ENCODE results near the gene NRIP3. TPM values are rescaled to one million over a fixed set of nuclear protein-coding genes. Genes with fewer than 3 reads are reported as not detected.
A peak's percentile ranks its signal among the peaks of the same experiment; 100 is the strongest.

Gene NRIP3
- total and polyA plus RNA-seq, 2 of the 13 experiments (the other 11 are each of a cell fraction or from before 2014, with no cell fraction given) = 0.04 to 0.07 TPM

GRCh38 chr11:8964324-8965320 is 39.2 kb downstream of the NRIP3 start, which contains the start of gene TMEM9B (continued):
- TF ChIP-seq THRA (CRISPR knock-in tag; IDR thresholded peaks at IDR 0.05; ENCODE audit: borderline replicate concordance) (0 out of 2 replicates have a peak, but pooled peaks have one; percentile 13), PAX8 (CRISPR knock-in tag; IDR thresholded peaks at IDR 0.05; ENCODE audit: borderline replicate concordance) (no peak), ZNF296 (CRISPR knock-in tag; conservative IDR thresholded peaks at IDR 0.05) (no peak), ZNF616 (CRISPR knock-in tag; IDR thresholded peaks at IDR 0.05; ENCODE audit: low read depth) (no peak), EEA1 (CRISPR knock-in tag; IDR thresholded peaks at IDR 0.05; ENCODE audit: borderline replicate concordance) (no peak), ZBTB14 (CRISPR knock-in tag; IDR thresholded peaks at IDR 0.05) (0 out of 2 replicates have a peak, but pooled peaks have one; percentile 23), SRSF9 (IDR thresholded peaks at IDR 0.05; ENCODE audit: borderline replicate concordance, insufficient read depth, low read depth, low read length, poor library complexity, severe bottlenecking) (no peak), ZNF354B (CRISPR knock-in tag; IDR thresholded peaks at IDR 0.05) (0 out of 2 replicates have a peak, but pooled peaks have one; percentile 14), SOX13 (IDR thresholded peaks at IDR 0.05) (no peak), SOX13 (CRISPR knock-in tag; conservative IDR thresholded peaks at IDR 0.05 in 1 of 2, IDR thresholded peaks at IDR 0.05 in 1 of 2) (peak in 1 of 2 experiments; percentile 36; a peak in 1 of 4 replicates), FOSL1 (CRISPR knock-in tag; IDR thresholded peaks at IDR 0.05; ENCODE audit: borderline replicate concordance) (no peak), ZBTB46 (CRISPR knock-in tag; IDR thresholded peaks at IDR 0.05; ENCODE audit: borderline replicate concordance) (no peak), DMAP1 (CRISPR knock-in tag; IDR thresholded peaks at IDR 0.05) (peak; percentile 93), ZFX (CRISPR knock-in tag; IDR thresholded peaks at IDR 0.05; ENCODE audit: low read depth) (peak; percentile 99), ESRRA (CRISPR knock-in tag; IDR thresholded peaks at IDR 0.05; ENCODE audit: low read depth) (0 out of 2 replicates have a peak, but pooled peaks have one; percentile 72), ZNF816 (CRISPR knock-in tag; IDR thresholded peaks at IDR 0.05; ENCODE audit: borderline replicate concordance) (peak; percentile 87; the same call in 1 of the 2 replicates), CBX1 (IDR thresholded peaks at IDR 0.05; ENCODE audit: low read depth) (no peak), ZNF446 (CRISPR knock-in tag; IDR thresholded peaks at IDR 0.05) (0 out of 2 replicates have a peak, but pooled peaks have one; percentile 13), NFATC3 (CRISPR knock-in tag; IDR thresholded peaks at IDR 0.05) (no peak; the same call in 1 of the 2 replicates), ZNF256 (CRISPR knock-in tag; conservative IDR thresholded peaks at IDR 0.05) (no peak; the same call in 1 of the 2 replicates), ZBTB43 (CRISPR knock-in tag; conservative IDR thresholded peaks at IDR 0.05) (peak; percentile 75; the same call in 1 of the 2 replicates), SP1 (IDR thresholded peaks at IDR 0.05) (no peak), SP1 (CRISPR knock-in tag; IDR thresholded peaks at IDR 0.05) (peak; percentile 36), ERF (CRISPR knock-in tag; IDR thresholded peaks at IDR 0.05) (no peak; the same call in none of the 2 replicates)
